ENCODE data around the gene MRM3.
A peak's percentile ranks its signal among the peaks of the same experiment; 100 is the strongest.
"Not testable (repeated sequence)": the region's sequence is repeated elsewhere in the genome, so short reads cannot be mapped to it uniquely, and the experiment has no call there.

MRM3 gene

DNA sequence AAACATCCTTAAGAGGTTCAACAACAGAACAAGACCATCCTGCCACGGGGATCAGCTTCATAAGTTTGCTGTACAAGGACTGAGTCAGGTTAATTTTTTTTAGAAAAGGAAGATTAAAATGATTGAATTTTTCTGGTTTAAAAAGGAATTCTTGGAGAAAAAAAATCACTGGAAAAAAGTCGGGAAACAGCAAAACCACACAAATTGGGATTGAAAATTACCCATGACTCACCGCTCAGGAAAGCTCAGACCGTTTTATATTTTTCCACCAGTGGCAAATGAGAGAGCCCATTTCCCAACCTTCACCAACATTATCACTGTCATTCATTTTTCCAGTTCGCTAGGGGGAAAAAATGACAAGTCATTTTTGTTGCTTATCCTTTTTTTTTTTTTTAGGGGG is 46.6 kb downstream of the MRM3 start:
- DNase-seq = no peak

DNA sequence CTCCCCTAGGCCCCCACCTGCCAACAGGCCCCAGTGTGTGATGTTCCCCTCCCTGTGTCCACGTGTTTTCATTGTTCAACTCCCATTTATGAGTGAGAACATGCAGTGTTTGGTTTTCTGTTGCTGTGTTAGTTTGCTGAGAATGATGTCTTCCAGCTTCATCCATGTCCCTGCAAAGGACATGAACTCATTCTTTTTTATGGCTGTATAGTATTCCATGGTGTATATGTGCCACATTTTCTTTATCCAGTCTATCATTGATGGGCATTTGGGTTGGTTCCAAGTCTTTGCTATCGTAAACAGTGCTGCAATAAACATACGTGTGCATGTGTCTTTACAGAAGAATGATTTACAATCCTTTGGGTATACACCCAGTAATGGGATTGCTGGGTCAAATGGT is 47.5 kb downstream of the MRM3 start:
- not testable (repeated sequence) for DNase-seq

DNA sequence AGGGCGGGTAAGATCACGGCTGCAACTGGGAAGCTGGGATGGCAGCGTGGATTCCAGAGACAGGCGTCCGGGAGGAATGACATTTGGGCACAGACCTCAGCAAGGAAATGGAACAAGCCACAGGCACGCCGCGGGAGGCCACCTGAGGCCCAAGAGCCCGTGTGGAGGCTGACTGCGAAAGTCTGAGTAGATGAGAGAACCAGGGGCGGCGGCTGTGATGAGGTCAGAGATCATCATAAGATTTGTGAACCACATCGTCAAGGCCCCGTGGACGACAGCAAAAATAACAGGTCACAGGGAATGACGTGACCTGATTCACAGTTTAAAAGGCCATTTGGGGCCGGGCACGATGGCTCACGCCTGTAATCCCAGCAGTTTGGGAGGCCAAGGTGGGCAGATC is 48.2 kb downstream of the MRM3 start:
- no peak for DNase-seq

- no peak for DNase-seq
Measured at GRCh38 chr17:830950-831349, 48.8 kb downstream of the MRM3 start.

DNA sequence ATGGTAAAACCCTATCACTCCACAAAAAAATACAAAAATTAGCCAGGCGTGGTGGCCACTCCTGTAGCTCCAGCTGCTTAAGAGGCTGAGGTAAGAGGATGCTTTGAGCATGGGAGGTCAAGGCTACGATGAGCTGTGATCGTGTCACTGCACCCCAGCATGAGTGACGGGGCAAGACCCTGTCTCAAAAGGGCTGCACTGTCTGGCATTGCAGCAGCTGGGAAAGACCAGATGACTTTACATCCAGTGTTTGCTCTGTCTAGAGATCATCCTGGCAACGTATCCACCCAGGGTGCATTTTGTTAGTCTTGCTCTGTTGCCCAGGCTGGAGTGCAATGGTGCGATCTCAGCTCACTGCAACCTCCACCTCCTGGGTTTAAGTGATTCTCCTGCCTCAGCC is 52.0 kb downstream of the MRM3 start:
- no peak for DNase-seq

DNA sequence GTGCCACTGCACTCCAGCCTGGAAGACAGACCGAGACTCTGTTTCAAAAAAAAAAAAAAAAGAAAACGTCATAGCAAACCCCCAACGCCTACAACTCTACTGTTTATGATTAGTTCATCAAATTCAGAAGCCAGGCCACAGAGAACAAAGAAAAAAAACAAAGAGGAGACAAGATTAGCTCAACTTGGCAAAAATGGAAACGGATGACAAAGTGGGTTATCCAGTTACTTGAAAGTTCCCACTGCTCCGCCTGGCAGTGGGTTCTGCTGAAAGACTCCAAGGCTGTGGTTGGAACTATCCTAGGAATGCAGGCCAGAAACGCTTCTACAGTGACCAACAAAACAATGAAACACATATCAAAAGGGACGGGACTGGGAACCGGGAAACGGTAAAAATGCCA is 53.1 kb downstream of the MRM3 start:
- no peak for DNase-seq

DNA sequence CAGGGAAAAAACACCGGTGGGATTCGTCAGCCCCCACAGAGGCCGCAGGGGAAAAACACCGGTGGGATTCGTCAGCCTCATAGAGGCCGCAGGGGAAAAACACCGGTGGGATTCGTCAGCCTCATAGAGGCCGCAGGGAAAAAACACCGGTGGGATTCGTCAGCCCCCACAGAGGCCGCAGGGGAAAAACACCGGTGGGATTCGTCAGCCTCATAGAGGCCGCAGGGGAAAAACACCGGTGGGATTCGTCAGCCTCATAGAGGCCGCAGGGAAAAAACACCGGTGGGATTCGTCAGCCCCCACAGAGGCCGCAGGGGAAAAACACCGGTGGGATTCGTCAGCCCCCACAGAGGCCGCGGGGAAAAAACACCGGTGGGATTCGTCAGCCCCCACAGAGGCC is 53.6 kb downstream of the MRM3 start:
- DNase-seq = not testable (repeated sequence)

GRCh38 chr17:836151-836550 is 54.0 kb downstream of the MRM3 start:
- no peak for DNase-seq

DNA sequence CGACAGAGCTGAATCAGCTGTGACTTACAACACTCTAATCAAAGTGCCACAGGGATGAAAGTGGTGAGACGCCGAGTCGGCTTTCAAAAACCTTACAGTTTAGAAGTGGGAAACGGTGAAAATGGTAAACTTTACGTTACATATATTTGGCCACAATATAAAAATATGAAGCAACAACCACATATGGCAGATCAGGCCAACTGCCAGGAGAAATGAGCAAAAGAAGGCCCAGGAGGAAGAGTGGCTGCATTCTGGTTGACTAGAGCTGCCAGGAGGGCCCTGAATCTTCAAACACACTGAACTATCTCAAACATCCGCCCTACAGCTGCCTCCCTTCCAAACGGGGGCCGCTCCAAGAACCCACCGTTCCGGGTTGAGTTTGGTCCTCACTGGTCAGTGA is 56.3 kb downstream of the MRM3 start:
- DNase-seq = no peak

- DNase-seq = peak in 1 of 5 experiments; percentile 24
Measured at GRCh38 chr17:841313-841712, 59.2 kb downstream of the MRM3 start.
